Measurements from ENCODE around the gene MMP15. TPM values are rescaled to one million over a fixed set of nuclear protein-coding genes. Genes with fewer than 3 reads are reported as not detected.
"Not testable (repeated sequence)": the region's sequence is repeated elsewhere in the genome, so short reads cannot be mapped to it uniquely, and the experiment has no call there.

MMP15 gene
- under 1 TPM; 0.20 to 0.27 TPM for total RNA-seq

DNA sequence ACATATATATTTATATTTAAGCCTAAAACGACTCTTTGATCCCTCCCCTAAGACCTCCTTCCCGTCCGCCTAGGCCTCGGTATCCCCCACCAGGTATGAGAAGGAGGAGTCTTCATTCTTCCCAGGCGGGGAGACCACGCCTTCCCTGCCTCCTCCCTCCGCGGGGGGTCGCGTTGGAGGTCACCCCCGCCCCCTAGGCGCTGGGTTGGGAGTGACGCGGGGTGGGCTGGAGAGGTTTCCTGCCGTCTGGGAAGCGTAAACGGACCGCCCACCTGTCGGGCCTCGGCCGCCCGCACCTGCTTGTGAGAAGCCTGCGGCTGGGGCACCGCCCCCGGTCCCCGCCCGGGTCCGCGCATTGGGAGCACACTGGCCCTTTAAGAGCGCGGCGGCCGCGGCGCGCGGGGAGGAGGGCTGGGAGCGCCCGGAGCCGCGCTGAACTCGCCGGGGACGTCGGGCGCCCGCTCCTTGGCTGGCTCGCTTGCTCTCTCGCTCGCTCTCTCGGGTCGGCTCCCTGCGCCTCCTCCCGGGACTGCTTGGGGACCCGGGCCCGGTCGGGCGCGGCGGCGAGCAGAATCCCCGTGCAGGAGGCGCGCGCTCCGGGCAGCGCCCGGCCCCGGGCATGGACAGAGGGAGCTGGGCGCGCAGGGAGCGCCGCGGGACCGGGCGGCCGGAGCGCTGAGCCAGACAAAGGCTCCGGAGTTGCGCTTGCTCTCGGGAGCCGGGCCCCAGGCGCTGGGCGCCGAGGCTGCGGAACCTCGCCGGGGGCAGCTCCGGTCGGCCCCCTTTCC, at the start of gene MMP15:
Gene MMP15, plus strand, starts transcription at position 404 of the 788 bp plus-strand sequence. CDS start 597 bp downstream, outside the sequence.
- peak within 1 kb of the TSS; percentile 75 for H3K4me3 Mint-ChIP-seq
- peak; percentile 56 for DNase-seq
- no peaks in the 10 kb centered on the region for H3K9me3 Mint-ChIP-seq
- peaks cover 6% of the 10 kb centered on the region for H3K36me3 Mint-ChIP-seq (ENCODE audit: low read depth)
- H3K27ac Mint-ChIP-seq: peak within 1 kb of the TSS; percentile 83
- peaks cover 12% of the 10 kb centered on the region for H3K4me1 Mint-ChIP-seq
- POLR2A ChIA-PET: no interaction called here
- CTCF ChIA-PET: interaction anchor here (0.7 to 1.4 kb wide), 4 partner anchors 8 to 26 kb away, joined by 3 to 7 read pairs (median 4); no protein-coding TSS in a partner anchor
- H3K27me3 Mint-ChIP-seq: peaks cover 28% of the 10 kb centered on the region

DNA sequence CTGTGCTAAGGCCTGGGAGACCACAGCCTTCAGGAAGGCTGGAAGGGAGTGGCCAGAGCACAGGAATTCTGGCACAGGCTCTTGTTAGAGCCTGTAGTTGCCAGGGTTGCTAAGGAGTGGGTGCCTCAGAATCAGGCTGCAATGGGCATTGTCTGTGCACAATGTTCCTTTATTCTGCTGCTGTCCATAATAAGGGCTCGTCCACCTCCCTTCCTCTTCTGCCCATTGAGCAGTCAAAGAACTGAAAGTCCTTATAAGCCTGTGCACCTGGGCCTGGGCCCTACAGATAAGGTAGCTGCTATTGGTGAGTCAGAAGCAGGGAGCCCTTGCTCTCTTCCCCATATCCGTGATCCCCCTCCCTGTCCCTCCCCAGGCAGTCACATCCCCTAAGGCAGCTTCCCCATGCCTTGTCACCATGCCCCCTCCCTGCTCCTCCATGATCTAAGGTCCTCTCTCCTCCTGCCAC, 49.2 kb upstream of the MMP15 start:
- H3K36me3 Mint-ChIP-seq (ENCODE audit: low read depth): no peaks in the 10 kb centered on the region
- no peaks in the 10 kb centered on the region for H3K27me3 Mint-ChIP-seq
- H3K4me3 Mint-ChIP-seq: no peak overlapping the region
- ChIA-PET POLR2A (no interaction called here), CTCF (no interaction called here)
- H3K27ac Mint-ChIP-seq: no peak overlapping the region
- DNase-seq: no peak
- peaks cover 6% of the 10 kb centered on the region for H3K4me1 Mint-ChIP-seq
- H3K9me3 Mint-ChIP-seq: no peaks in the 10 kb centered on the region

DNA sequence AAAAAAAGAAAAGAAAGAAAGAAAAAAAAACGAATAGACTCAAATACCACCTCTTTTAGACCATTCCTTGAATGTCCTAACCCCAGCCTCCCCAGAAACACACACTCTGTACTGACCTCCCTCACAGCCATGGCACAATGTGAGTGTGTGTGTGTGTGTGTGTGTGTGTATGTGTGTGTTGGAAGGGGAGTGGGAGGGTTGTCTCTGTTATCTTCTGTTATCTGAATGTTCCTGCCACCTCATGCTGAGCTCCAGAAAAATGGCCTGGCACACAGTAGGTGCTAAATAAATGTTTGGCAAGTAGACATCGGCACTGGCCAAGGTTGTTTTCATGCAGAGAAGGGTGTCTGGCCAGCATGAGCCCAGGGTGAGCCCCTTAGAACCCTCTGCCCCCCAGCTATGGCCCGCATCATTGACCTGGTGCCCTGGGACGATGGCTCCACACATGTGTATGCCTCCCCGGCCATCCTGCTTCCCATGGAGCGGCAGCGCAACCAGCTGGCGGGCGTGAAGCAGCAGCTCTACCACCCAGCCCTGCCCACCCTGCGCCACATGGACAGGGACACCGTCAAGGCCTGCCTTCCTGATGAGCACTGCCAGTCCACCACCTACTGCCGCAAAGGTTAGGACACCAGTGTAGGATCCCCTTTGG, 48.0 kb upstream of the MMP15 start:
- H3K36me3 Mint-ChIP-seq (ENCODE audit: low read depth): no peaks in the 10 kb centered on the region
- H3K9me3 Mint-ChIP-seq: no peaks in the 10 kb centered on the region
- ChIA-PET POLR2A (no interaction called here), CTCF (interaction anchor here (0.6 kb wide), 1 partner anchor 855 kb away, joined by 3 read pairs; no protein-coding TSS in a partner anchor)
- H3K27ac Mint-ChIP-seq: no peak overlapping the region
- peaks cover 5% of the 10 kb centered on the region for H3K27me3 Mint-ChIP-seq
- H3K4me3 Mint-ChIP-seq: no peak overlapping the region
- no peak for DNase-seq
- H3K4me1 Mint-ChIP-seq: no peaks in the 10 kb centered on the region

DNA sequence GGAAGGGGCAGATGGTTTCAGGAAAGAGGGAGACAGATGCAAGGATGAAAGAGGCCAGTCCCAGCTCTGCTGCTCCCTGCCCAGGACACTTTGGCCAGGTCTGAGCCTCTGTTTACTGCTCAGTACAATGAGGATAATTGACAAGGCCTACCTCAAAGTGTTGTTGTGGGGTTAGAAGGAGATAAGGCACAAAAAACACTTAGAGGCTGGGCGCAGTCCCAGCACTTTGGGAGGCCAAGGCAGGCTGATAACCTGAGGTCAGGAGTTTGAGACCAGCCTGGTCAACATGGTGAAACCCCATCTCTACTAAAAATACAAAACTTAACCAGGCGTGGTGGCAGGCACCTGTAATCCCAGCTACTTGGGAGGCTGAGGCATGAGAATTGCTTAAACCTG, 47.5 kb upstream of the MMP15 start:
- H3K4me1 Mint-ChIP-seq; CTCF ChIA-PET; H3K27ac Mint-ChIP-seq; H3K27me3 Mint-ChIP-seq; H3K4me3 Mint-ChIP-seq; H3K9me3 Mint-ChIP-seq; DNase-seq; H3K36me3 Mint-ChIP-seq (ENCODE audit: low read depth); POLR2A ChIA-PET: not testable (repeated sequence)

DNA sequence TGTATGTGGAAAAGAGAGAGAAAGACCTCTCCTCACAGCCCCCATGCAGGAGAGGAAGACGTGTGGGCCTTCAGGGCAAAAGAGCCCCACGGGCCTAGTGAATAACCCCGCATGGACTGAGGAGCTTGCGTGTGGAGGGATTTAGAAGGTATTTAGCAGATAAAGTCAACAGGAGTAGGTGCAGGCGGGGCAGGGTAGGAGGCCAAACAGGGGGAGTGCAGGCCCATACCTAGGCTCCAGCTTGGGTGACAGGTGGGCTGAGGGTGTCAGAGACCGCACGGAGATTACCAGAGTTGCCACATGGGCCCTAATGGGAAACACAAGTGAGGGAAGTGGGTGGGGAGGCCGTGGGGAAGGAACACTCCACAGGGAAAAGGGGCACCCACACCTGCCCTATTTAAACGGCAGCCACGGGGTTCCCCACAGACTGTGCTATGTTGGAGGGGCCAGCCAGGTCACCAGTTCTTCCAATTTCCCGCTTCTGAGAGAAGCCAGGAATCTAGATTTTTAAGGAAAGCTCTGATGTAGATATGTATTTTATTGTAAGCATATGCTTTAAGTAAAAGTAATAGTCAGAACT, 46.5 kb upstream of the MMP15 start:
- ChIA-PET POLR2A (no interaction called here), CTCF (interaction anchor here (1.6 to 2.5 kb wide), 3 partner anchors 21 to 53 kb away, joined by 3 to 11 read pairs (median 5); partner anchors contain the start of gene ZNF319)
- Mint-ChIP-seq H3K9me3 (no peaks in the 10 kb centered on the region), H3K36me3 (ENCODE audit: low read depth) (no peaks in the 10 kb centered on the region), H3K4me1 (peaks cover under 1% of the 10 kb centered on the region), H3K27ac (no peak overlapping the region), H3K4me3 (no peak overlapping the region), H3K27me3 (peaks cover 5% of the 10 kb centered on the region)
- DNase-seq: no peak

DNA sequence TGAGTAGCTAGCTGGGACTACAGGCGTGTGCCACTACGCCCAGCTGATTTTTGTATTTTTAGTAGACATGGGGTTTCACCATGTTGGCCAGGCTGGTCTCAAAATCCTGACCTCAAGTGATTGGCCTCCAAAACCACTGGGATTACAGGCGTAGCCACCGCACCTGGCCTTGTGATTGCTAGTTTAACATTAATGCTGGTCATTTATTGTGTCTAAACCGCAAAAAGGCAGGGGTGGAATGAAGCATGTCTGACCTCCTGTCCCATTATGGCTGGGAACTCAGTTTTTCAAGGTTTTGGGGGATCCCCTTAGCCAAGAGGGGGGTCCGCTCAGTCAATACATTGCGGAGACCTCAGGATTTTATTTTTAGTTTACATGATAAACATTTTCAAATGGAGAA, 43.9 kb upstream of the MMP15 start:
- H3K36me3 Mint-ChIP-seq (ENCODE audit: low read depth): no peaks in the 10 kb centered on the region
- peaks cover 13% of the 10 kb centered on the region for H3K4me1 Mint-ChIP-seq
- ChIA-PET CTCF (no interaction called here), POLR2A (no interaction called here)
- no peak overlapping the region for H3K27ac Mint-ChIP-seq
- H3K4me3 Mint-ChIP-seq: no peak overlapping the region
- no peaks in the 10 kb centered on the region for H3K9me3 Mint-ChIP-seq
- H3K27me3 Mint-ChIP-seq: peaks cover 8% of the 10 kb centered on the region
- no peak for DNase-seq

DNA sequence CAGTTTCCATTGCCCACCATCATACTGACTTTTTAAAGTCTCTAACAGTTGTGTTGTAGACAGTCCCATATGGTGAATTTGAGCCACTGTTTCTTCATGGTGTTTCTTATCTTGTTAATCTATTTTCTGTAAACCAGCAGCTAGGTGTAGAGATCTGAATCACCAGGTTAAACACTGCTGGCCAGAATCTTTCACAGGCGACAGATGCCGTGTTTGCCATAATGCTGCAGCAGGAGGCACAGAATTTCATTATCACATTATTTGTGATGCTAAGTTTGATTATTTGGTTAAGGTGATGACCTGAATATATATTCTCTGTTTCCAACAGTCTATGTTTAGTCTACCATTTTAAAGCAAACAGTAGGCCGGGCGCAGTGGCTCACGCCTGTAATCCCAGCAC, 43.2 kb upstream of the MMP15 start:
- DNase-seq: no peak
- H3K4me1 Mint-ChIP-seq: peaks cover 13% of the 10 kb centered on the region
- H3K27me3 Mint-ChIP-seq: peaks cover 8% of the 10 kb centered on the region
- no peak overlapping the region for H3K4me3 Mint-ChIP-seq
- POLR2A ChIA-PET: no interaction called here
- no peaks in the 10 kb centered on the region for H3K36me3 Mint-ChIP-seq (ENCODE audit: low read depth)
- no peak overlapping the region for H3K27ac Mint-ChIP-seq
- H3K9me3 Mint-ChIP-seq: no peaks in the 10 kb centered on the region
- CTCF ChIA-PET: no interaction called here

DNA sequence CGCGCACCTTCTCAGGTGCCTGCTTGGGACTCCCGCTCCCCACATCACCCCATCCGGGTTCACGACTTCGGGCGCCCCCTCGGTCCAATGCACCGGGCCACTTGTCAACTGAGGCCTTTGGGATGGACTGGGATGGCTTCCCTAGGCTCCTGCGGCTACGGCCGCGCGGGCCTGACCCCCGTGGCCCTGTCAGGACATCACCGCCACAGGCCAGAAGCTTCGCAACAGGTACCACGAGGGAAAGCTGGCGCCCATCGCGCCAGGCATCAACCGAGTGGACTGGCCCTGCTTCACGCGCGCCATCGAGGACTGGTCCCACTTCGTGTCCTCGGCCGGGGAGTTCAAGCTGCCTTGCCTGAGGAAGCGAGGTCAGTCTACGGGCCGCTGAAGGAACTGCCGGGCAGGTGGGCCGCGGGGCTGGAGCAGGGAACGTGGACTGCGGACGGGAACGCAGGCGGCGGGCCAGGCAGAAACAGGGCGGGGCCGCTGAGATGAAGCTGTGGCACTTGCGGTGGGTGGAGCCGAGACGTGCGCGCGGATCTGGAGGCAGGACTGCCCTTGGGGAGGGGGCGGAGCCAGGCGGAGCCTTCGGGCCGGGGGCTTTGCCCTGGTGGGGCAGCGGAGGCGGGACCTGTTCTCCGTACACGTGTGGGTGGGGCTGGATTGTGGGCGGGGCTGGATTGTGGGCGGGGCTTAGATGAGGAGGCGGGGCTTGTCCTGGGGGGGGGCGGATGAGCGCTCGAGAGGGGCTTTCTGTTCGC, 40.9 kb upstream of the MMP15 start:
- POLR2A ChIA-PET: no interaction called here
- CTCF ChIA-PET: interaction anchor here (0.6 to 1.1 kb wide), 4 partner anchors 9 to 237 kb away, joined by 3 to 4 read pairs (median 4); no protein-coding TSS in a partner anchor
- Mint-ChIP-seq H3K27ac (peak overlapping the region; percentile 50), H3K4me3 (peak overlapping the region; percentile 75), H3K27me3 (peaks cover 8% of the 10 kb centered on the region), H3K4me1 (peaks cover 13% of the 10 kb centered on the region), H3K9me3 (no peaks in the 10 kb centered on the region), H3K36me3 (ENCODE audit: low read depth) (no peaks in the 10 kb centered on the region)
- DNase-seq: peak; percentile 93

DNA sequence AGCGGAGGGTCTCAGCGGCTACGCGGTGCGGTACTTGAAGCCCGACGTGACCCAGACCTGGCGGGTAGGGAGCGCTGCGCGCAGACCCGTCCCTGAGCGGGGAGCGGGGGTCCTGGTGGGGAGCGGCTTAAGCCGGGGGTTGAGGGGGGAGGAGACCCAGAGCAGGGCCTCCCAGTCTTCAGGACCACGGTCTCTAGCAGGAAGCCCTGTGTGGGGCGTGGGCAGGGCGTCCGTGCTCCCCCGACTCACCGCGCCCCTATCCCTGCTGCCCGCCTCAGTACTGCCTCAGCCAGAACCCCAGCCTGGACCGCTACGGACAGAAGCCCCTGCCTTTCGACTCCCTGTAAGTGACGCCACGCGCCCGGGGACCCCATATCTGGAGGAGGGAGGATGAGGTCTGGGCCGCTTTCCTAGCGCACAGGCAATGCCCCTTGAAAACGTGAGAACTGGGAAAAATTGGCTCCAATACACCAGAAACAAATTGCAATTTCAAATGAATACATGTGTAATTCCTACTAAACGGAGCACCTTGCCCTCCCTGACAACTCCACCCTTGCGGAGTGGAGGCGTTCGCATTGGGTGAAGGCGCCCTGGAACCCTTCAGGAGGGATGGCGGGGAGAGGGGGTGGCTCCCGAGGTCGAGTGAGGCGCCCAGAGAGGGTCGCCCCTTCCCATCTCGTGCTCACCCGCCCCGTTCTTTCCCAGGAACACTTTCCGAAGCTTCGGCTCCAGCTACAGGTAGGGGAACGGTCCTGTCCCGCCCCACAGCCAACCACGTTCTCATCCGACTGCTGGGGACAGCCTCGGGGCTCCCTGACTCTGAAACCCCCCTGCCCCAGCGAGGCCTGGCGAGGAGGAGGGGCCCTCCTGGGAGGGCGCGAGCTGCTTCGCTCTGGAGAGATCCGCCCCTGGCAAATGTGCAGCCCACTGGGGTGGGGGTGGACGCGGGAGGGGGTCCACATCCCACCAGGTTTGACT, 40.1 kb upstream of the MMP15 start:
- Mint-ChIP-seq H3K4me1 (peaks cover 13% of the 10 kb centered on the region), H3K27me3 (peaks cover 8% of the 10 kb centered on the region), H3K9me3 (no peaks in the 10 kb centered on the region), H3K27ac (no peak overlapping the region), H3K4me3 (peak overlapping the region; percentile 75), H3K36me3 (ENCODE audit: low read depth) (no peaks in the 10 kb centered on the region)
- ChIA-PET CTCF (interaction anchor here (1.0 to 1.2 kb wide), 4 partner anchors 8 to 86 kb away, joined by 3 to 4 read pairs (median 4); partner anchors contain the start of gene ZNF319), POLR2A (no interaction called here)
- no peak for DNase-seq

DNA sequence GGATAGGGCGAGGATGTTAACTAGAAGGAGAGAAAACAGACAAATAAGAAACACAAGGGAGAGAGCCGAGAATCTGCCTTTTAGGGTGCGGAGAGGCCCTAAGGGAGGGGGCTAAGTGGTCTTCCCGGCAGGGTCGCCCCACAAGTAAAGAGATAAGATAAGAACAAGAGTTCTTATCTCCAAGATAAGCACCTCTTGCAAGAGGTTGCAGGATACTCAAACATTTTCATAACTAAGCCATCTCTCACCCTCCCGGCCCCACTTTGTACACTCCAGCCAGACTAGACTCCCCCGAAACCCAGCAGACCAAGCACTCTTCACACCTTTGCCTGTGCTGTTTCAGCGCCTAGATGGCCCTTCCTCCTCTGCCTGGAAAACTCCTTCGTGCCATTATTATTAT, 39.4 kb upstream of the MMP15 start:
- H3K27ac Mint-ChIP-seq: no peak overlapping the region
- ChIA-PET POLR2A (no interaction called here), CTCF (interaction anchor here (1.2 kb wide), 1 partner anchor 14 kb away, joined by 3 read pairs; the partner anchor contains the start of gene ZNF319)
- DNase-seq: no peak
- H3K36me3 Mint-ChIP-seq (ENCODE audit: low read depth): no peaks in the 10 kb centered on the region
- H3K4me3 Mint-ChIP-seq: no peak overlapping the region
- H3K4me1 Mint-ChIP-seq: peaks cover 13% of the 10 kb centered on the region
- H3K9me3 Mint-ChIP-seq: no peaks in the 10 kb centered on the region
- H3K27me3 Mint-ChIP-seq: peaks cover 8% of the 10 kb centered on the region

DNA sequence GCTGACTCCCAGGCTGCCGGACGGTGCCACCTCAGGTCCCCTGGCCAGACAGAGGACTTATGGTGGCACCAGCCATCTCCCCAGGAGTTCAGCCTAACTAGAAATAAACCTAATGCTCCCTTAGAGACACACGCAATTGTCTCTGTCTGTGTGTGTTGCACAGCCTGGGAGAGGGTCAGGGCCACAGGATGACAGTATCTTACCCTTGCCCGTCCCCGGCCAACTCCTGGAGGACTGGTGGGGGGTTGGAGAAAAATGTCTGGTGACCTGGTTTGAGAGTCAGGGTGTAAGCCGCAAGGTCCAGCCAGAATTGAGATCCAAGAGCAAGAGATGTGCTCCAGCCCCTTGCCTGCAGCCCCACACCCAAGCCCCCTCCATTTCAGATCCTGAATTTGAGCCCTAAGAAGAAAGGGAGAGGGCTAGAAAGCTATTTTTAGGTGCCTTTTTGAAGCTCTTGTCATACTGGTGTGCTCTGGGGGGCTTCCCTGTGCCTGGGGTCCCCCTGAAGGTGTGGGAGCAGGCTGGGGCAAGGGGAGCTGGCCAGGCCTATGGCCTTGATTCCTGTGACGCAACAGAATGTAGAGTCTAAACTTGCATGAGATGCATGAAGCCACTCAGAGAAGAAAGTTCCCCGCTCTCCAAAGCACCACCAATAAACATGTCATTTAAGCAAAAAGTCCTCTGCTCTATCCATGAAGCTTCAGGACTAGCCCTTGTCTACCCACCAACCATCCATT, 37.9 kb upstream of the MMP15 start:
- H3K27ac Mint-ChIP-seq: no peak overlapping the region

More for the DNA sequence above, 37.9 kb upstream of the MMP15 start:
- H3K4me3 Mint-ChIP-seq: no peak overlapping the region
- H3K36me3 Mint-ChIP-seq (ENCODE audit: low read depth): no peaks in the 10 kb centered on the region
- H3K4me1 Mint-ChIP-seq: peaks cover 13% of the 10 kb centered on the region
- POLR2A ChIA-PET: no interaction called here
- peaks cover 2% of the 10 kb centered on the region for H3K27me3 Mint-ChIP-seq
- DNase-seq: no peak
- CTCF ChIA-PET: interaction anchor here (0.6 to 0.9 kb wide), 2 partner anchors 11 to 90 kb away, joined by 3 to 5 read pairs; no protein-coding TSS in a partner anchor
- no peaks in the 10 kb centered on the region for H3K9me3 Mint-ChIP-seq
